Cerebellar nuclear complex (tissue), 1 donor: ENCODE measurements around the gene CNPY4.

ENCODE experiments used
- DNase-seq, 2 experiments: peaks; one replicate each; lab custom pipeline; 2025; lab: John Stamatoyannopoulos, UW

Gene CNPY4

DNA sequence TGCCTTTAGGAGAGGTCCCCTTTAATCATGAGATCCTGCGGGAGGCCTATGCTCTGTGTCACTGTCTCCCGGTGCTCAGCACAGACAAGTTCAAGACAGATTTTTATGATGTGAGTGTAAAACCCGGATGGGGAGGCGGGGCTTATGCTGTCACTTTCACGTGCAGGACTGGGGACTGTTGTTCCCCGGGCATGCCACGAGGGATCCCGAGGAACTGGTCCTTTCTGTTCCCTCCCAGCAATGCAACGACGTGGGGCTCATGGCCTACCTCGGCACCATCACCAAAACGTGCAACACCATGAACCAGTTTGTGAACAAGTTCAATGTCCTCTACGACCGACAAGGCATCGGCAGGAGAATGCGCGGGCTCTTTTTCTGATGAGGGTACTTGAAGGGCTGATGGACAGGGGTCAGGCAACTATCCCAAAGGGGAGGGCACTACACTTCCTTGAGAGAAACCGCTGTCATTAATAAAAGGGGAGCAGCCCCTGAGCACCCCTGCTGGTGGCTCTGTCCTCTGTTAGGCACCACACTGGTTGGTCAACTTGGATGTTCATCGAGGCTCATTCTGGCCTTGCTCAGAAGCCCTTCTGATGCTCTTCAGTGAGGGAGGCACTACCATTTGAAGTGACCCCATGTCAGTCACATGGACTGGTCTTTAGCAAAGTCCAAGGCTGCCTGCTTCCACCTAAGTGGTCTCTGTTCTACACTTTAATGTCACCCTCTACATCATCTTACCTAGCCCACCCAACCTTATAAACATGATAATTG is 27.8 kb upstream of the CNPY4 start:
- DNase-seq = no peak

DNA sequence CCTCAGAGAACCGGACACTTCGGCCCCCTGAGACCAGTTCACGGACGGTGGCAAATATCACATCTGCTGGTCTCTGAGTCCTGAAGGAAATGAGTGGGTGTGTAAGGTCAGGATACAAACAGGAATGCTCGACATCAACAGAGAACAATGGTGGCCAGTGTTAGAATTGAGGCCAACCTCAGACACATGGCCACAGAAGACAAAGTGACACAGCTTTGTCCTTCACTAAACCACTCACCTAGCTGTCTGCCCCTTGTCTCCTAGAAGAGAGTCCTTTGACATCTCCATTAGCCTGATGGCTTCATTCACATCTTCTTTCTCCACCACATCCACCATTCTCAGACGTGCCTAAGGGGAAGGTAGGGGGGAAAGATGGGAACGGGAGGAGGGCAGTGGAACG is 26.4 kb upstream of the CNPY4 start:
- no peak for DNase-seq

DNA sequence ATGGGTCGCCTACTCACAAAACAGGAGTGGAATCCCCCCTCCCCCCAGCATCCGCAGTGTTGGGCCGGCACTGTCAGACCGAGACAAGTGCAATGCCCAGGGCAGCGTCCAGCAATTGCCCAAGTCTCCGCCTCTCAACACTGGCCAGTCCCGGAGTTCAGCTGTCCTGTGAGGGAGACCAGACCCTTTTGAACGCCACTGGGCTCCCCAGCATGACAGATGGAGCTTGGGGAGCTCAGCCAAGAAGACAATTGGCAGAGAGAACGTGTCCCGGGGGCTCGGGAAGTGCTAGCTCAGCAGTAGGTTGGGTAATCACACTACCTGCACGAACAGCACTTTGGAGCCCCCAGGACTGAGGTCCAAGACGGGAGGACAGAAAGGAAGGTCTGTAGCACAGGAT is 25.9 kb upstream of the CNPY4 start:
- DNase-seq = no peak

DNA sequence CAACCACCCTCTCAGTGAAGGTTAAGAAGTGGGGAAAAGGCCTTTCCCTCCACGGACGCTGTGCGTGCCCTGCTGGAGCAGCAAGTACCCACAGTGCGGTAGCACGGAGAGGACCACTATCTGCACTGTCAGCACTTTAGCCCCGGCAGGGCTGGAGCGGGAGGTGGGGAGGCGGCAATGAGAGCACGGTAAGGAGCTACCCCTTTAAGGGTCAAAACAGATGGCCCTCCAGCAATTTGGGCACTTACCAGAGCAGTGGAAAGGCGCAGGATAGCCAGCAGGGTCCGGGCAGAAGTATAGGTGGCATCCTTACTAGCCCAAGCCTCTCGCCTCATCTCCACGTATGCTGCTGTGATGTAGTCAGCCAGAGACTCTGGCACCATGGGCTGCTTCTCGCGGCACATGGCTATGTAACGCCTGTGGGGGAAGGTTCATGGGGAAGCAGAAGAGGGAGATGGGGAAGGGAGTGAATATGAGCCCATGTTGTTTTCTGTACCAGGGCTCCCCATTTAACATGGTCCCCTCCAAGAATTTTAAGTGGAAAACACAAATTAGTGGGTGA is 25.4 kb upstream of the CNPY4 start:
- DNase-seq = no peak

DNA sequence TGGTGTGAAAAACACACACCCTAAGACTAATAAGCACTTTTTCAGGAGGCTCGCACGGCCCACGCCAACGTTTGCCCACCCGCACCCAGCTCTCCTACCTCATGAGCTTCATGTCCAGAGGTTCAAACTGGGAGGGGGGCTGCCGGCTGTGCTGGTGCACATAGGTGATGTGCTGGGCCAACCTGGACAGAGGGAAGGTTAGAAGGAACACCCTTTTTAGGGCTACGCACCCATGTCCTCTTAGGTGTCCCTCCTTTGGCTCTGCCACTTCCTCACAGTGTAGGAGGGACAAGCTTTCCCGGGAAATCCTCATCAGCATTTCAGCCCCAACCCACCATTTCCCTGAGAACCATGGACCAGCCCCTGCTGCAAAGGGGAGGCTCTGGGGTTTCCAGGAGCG is 24.1 kb upstream of the CNPY4 start:
- no peak for DNase-seq

- DNase-seq = no peak
Observed at GRCh38 chr7:100095704-100096103, 23.7 kb upstream of the CNPY4 start.

DNA sequence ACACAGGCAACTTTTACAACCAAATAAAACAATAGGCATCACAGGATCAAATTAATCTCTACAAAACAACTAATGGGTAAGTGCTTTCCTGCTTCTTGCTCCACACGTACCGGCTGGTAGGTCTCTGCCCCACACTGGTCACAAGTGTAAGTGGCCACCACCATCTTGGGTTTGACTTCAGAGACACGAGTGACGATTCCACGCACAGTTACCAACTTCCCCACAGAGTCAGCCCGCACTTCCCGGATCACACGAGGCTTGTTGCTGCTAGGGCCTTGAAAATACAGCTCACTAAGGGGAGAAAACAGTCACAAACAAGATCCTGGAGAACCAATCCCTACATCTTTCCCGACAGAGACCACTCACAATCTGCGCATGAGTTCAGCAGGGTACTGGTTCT is 20.5 kb upstream of the CNPY4 start:
- DNase-seq = no peak

- DNase-seq = no peak
Observed at GRCh38 chr7:100099452-100099851, 20.0 kb upstream of the CNPY4 start.

DNA sequence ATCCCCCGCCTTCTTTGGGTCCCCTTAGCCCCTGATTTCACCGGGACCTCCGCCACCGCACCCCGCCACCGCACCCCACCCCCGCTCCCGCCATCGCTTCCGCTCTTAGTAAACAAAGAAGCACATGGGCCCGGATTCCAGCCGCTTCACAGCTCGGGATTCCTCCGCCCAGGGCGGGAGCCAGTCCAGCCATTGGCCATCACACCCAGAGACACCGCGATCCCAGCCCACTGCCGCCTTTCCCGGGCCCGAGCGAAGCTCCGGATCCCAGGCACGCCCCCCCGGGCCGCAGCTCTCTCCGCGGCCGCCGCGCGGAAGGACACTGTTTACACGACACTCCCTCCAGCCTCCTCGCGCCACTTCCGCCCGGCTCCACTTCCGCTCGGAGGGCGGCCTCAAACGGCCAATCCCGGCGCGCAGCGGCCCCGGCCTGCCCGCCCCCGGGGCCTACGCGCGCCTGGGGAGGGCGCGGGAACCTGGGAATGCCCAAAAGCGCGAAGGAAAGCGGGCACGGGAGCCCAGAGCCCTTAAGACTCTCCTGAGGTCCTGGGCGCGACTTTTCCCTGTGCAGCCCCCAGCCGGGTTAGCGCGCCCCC is 18.9 kb upstream of the CNPY4 start:
- DNase-seq = peak in 1 of 2 experiments; percentile 52

DNA sequence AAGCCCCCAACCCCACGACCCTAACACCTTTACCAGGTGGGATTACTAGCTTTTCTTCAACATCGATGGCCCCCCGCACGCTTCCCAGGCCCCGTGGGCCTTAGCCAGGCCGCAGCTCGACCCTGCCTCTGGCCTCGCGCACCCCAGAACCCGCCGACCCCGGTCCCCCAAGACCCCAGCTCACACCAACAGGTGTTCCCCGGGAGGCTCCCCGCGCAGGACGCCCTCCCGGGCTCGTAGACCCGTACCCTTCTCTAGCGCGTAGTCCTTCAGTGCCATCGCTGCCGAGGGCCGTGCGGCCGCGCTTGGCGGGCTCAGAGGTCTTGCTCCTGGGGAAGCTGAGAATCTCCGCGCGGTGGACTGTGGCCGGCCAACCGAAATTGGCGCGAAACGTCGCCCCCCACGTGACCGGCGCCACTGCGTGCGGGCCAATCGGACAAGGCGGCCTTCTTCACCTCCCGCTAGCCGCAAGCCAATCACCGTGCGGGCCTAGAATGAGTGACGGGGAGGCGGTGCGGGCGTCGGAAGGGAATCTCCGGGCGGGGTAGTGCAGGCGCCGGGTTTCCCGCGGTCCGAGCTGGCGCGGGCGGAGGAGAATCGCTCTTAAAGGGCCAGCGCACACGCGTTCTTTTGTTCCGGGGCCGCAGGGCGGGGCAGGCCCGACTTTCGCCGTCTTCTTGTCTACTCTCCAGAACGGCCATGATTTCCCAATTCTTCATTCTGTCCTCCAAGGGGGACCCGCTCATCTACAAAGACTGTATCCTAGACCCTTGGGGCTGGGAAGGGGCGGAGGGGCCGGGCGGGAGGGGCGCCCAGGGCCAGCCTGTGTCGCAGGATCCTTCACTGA is 18.2 kb upstream of the CNPY4 start, which contains the start of the genes AP4M1 and MCM7:
TSS of gene AP4M1 (plus strand) at position 628 of the 847 bp plus-strand sequence. CDS start at position 700, 72 bp downstream.
TSS of gene MCM7 (minus strand) at position 382 of the 847 bp plus-strand sequence. CDS start at position 279, 103 bp downstream.
- peak; percentile 89 to 97 for DNase-seq

DNA sequence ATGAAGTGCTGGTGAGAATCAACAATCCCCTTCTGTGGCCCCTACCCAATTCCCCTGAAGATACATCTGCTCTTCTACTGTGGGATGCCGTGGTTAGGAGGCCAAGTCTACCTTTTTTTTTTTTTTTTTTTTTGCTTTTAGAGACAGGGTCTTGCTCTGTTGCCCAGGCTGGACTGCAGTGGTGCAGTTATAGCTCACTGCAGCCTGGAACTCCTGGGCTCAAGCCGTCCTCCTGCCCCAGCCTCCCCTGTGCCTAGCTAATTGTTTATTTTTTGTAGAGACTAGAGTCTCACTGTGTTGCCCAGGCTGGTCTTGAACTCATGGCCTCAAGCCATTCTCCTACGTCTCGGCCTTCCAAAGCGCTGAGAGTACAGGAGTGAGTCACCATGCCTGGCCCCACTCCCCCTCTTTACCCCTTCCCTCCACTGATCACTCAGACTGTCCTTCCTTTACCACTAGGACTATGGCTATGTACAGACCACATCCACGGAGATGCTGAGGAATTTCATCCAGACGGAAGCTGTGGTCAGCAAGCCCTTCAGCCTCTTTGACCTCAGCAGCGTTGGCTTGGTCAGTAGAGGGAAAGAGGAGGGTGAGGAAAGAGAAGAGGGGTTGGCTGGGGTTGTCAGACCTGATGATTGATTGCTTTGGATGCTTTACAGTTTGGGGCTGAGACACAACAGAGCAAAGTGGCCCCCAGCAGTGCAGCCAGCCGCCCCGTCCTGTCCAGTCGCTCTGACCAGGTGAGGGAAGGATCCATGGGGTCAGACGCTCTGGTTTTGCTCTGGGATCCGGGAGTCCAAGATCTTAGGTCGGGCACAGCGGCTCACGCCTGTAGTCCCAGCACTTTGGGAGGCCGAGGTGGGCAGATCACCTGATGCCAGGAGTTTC is 16.2 kb upstream of the CNPY4 start:
- no peak for DNase-seq

DNA sequence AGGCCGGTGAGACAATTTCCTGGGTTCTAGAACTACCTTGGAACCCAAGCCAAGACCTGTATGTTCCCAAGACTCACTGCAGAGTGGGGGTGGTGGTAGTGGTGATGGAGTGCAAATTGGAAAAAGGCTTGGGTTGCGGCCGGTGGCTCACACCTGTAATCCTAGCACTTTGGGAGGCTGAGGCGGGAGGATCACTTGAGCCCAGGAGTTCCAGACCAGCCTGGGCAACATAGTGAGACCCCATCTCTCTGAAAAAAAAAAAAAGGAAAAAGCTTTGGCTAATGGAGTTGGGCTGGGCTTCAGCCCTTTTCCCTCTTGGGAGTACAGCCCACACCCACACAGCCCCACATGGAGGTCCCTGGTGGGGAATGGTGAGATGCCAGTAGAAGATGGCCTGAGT is 13.9 kb upstream of the CNPY4 start:
- DNase-seq = no peak

GRCh38 chr7:100106633-100107032 is 12.8 kb upstream of the CNPY4 start:
- DNase-seq = no peak

DNA sequence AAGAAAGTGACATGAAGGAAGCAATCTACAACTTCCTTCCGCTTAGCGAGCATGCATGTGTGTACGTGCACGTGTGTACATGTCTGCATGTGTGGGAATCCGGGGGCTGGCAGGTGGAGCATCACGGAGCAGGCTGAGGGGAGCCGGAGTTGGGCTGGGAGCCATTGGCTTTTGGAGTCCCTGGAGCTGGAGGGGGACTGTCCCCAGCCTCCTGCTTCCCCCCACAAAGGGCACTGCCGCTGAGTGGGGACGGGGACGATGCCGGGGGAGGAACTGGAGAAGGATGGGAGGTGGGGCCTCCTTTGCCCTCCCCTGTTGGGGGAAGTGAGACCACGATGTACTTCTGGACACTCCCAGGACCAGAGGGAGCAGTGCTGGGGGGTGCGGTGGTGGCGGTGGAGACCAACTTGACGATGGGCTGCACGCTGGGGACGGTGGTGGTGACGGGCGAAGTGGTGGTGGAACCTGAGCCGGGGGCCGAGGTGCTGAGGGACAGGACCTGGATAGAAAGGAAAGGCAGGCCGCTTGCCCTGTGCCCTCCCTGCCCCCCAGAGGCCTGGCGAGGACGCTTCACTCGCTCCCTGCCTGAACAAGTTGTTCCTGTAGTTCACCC is 12.2 kb upstream of the CNPY4 start:
- no peak for DNase-seq

DNA sequence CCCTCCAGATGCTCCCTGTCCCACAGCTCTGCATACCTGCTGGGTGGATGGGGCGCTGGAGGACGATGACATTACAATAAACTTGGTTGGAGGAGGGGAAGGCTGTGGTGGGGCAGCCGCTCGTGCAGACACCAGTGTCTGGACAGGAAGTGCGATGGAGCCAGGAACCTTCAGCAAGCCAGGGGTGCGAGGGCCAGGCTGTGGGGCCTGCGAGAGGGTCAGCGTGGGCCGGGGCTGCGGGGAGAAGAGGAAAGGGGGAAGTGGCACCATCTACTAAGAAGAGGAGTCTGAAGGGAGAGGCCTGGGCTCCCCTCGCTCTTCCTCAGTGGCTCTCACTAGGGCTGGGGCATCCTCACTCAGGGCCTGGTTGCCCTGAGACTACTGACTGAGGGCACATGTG is 11.5 kb upstream of the CNPY4 start:
- DNase-seq = no peak

GRCh38 chr7:100109521-100110163 is 9.8 kb upstream of the CNPY4 start:
- no peak for DNase-seq

DNA sequence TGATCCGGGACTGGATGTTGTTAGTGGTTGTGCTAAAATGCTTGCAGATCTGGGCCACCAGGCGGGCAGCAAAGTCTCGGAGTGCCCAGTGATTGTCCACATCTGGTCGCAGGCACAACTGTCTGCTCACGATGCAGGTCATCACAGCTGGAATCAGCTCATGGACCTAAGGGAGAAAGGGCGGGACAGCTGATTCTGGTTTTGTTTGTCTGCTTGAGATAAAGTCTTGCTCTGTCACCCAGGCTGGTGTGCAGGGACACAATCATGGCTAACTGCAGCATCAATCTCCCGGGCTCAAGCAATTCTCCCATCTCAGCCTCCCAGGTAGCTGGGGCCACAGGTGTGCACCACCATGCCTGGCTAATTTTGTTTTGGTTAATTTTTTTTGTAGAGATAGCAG is 8.3 kb upstream of the CNPY4 start:
- DNase-seq = no peak

- no peak for DNase-seq
Observed at GRCh38 chr7:100111914-100112313, 7.5 kb upstream of the CNPY4 start.

DNA sequence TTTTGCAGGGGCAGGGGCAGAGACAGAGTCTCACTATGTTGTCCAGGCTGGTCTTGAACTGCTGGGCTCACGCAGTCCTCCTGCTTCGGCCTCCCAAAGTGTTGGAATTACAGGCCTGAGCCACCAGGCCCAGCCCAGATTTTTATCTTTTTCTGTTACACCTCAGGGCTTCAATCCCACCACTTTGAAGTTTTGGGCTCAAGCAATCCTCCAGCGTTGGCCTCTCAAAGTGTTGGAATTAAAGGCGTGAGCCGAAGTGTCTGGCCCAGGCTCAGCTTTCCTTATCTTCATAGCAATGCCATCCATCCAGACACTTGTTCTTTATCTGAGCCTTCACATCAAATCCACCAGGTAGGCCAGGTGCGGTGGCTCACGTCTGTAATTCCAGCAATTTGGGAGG is 4.4 kb upstream of the CNPY4 start:
- DNase-seq = no peak

- no peak for DNase-seq
Observed at GRCh38 chr7:100118388-100119071, 904 bp upstream of the CNPY4 start.
